Measurements from ENCODE around the gene SNX30. TPM values are rescaled to one million over a fixed set of nuclear protein-coding genes. Genes with fewer than 3 reads are reported as not detected.

The SNX30 gene
- total RNA-seq, 1 donor from 2014 or later: 7.9 TPM

GRCh38 chr9:112771359-112772214, 21.0 kb downstream of the SNX30 start:
- DNase-seq (ENCODE audit: extremely low spot score in 2 of 2): no peak
- TF ChIP-seq CTCF (IDR thresholded peaks at IDR 0.05): no peak
- TF ChIP-seq POLR2AphosphoS5 (IDR thresholded peaks at IDR 0.05; ENCODE audit: insufficient read depth in 1 of 2, low read depth in 1 of 2): no peak
- no peak for TF ChIP-seq POLR2A (IDR thresholded peaks at IDR 0.05)
- no peak overlapping the region for H3K27ac ChIP-seq
- no peaks in the 10 kb centered on the region for H3K36me3 ChIP-seq
- H3K4me1 ChIP-seq: peaks cover 7% of the 10 kb centered on the region
- no peaks in the 10 kb centered on the region for H3K27me3 ChIP-seq
- H3K4me3 ChIP-seq: no peak overlapping the region
- H3K9me3 ChIP-seq: no peaks in the 10 kb centered on the region
- intact Hi-C loops (cut with DNase I): no loop called here

GRCh38 chr9:112772215-112772509, 21.6 kb downstream of the SNX30 start:
- Histone ChIP-seq H3K27me3 (no peaks in the 10 kb centered on the region), H3K9me3 (no peaks in the 10 kb centered on the region), H3K36me3 (no peaks in the 10 kb centered on the region), H3K27ac (no peak overlapping the region), H3K4me1 (peaks cover 7% of the 10 kb centered on the region), H3K4me3 (no peak overlapping the region)
- intact Hi-C loops (cut with DNase I): no loop called here
- TF ChIP-seq POLR2AphosphoS5 (IDR thresholded peaks at IDR 0.05; ENCODE audit: insufficient read depth in 1 of 2, low read depth in 1 of 2) (no peak), POLR2A (IDR thresholded peaks at IDR 0.05) (no peak), CTCF (IDR thresholded peaks at IDR 0.05) (no peak)
- DNase-seq (ENCODE audit: extremely low spot score in 2 of 2): no peak

- intact Hi-C loops (cut with DNase I): no loop called here
- Histone ChIP-seq H3K36me3 (no peaks in the 10 kb centered on the region), H3K9me3 (no peaks in the 10 kb centered on the region), H3K4me3 (no peak overlapping the region), H3K27me3 (no peaks in the 10 kb centered on the region), H3K4me1 (peaks cover 7% of the 10 kb centered on the region), H3K27ac (no peak overlapping the region)
- DNase-seq (ENCODE audit: extremely low spot score in 2 of 2): no peak
- no peak for TF ChIP-seq CTCF (IDR thresholded peaks at IDR 0.05)
- TF ChIP-seq POLR2AphosphoS5 (IDR thresholded peaks at IDR 0.05; ENCODE audit: insufficient read depth in 1 of 2, low read depth in 1 of 2): no peak
- TF ChIP-seq POLR2A (IDR thresholded peaks at IDR 0.05): no peak
Observed at GRCh38 chr9:112772551-112772950, 22.0 kb downstream of the SNX30 start.

GRCh38 chr9:112774006-112774996, 23.7 kb downstream of the SNX30 start:
- peaks cover 7% of the 10 kb centered on the region for H3K4me1 ChIP-seq
- H3K9me3 ChIP-seq: no peaks in the 10 kb centered on the region
- H3K36me3 ChIP-seq: no peaks in the 10 kb centered on the region
- DNase-seq (ENCODE audit: extremely low spot score in 2 of 2): no peak
- H3K27ac ChIP-seq: no peak overlapping the region
- H3K27me3 ChIP-seq: no peaks in the 10 kb centered on the region
- intact Hi-C loops (cut with DNase I): no loop called here
- no peak overlapping the region for H3K4me3 ChIP-seq
- TF ChIP-seq CTCF (IDR thresholded peaks at IDR 0.05): no peak
- TF ChIP-seq POLR2A (IDR thresholded peaks at IDR 0.05): no peak
- no peak for TF ChIP-seq POLR2AphosphoS5 (IDR thresholded peaks at IDR 0.05; ENCODE audit: insufficient read depth in 1 of 2, low read depth in 1 of 2)

Data from vagina (tissue), 2 donors.